Kidney capillary endothelial cell (primary cell): ENCODE data around the gene FCRL6.

Experiments used
- DNase-seq: peaks from one replicate; pipeline ENCODE4 v3.0.0-alpha.2; 2018; ENCODE audit warnings: low spot score

Gene FCRL6, protein sequence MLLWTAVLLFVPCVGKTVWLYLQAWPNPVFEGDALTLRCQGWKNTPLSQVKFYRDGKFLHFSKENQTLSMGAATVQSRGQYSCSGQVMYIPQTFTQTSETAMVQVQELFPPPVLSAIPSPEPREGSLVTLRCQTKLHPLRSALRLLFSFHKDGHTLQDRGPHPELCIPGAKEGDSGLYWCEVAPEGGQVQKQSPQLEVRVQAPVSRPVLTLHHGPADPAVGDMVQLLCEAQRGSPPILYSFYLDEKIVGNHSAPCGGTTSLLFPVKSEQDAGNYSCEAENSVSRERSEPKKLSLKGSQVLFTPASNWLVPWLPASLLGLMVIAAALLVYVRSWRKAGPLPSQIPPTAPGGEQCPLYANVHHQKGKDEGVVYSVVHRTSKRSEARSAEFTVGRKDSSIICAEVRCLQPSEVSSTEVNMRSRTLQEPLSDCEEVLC

GRCh38 chr1:159802111-159802510, at the start of gene FCRL6:
TSS of gene FCRL6 (plus strand) at chr1:159802360. CDS start at chr1:159802425, 65 bp downstream.
- no peak for DNase-seq

DNA sequence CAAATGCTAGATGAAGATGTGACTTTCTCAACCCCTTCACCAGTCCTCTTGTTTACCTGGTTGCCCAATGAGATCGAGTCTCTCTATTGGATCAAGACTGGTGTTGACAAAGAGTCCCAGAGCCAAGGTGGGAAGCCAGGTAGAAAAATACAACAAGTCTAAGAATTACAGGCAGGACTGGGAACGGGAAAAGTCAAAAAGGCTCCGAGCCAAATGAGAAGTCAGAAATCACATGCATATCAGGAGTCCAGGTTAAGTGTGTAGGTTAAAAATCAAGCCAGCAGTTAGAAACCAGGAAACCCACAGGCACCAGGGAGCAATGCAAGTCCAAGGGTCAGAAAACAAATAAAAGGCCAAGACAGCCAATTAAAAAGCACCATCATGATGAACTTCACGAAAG, 48.8 kb upstream of the FCRL6 start:
- no peak for DNase-seq

DNA sequence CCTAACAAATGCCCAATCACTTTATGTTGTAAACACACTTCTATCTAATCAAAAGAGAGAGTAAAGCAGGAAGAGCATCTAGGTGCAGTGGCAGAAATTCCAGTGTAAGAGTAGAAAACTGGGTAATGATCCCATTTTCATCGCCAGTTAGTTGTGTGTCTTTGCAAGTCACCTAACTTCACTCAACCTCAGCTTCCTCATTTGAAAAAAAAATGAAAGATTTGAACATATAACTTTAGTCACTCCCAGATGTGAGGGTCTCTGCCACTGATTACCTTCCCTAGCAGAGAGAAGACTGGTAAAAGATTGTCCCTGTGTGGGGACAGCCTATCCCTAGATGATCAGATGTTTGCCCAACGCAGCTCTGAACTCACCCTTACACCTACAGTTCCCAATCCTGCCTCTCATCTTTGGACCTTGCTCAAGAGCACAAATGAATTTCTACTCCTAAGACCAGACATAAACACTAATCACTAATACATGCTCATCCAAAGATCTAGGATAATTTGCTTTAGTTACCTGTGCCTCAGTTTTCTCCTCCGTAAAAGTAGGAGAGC, 46.6 kb upstream of the FCRL6 start:
- DNase-seq, result no peak

GRCh38 chr1:159756397-159756796, 45.8 kb upstream of the FCRL6 start:
- no peak for DNase-seq

GRCh38 chr1:159763686-159764085, 38.5 kb upstream of the FCRL6 start:
- no peak for DNase-seq

DNA sequence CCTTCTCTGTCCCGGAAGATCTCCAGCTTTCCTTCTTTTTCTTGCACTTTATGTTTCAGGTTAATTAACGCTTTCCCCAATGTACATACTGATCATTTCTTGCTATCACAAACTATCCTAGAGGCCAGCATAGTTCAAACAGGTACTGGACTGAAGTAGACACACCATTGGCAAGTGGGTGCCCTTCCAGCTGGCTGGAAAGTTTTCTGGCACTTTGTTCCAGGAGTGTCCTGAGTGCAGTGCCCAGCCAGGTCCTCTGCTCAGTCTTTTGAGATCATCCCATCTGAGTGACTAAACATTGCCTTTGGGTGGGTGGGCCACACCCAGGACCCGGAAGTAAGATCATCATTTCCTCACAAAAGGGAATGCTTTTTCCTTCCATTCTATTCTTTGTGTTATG, 36.4 kb upstream of the FCRL6 start:
- DNase-seq, result no peak

DNA sequence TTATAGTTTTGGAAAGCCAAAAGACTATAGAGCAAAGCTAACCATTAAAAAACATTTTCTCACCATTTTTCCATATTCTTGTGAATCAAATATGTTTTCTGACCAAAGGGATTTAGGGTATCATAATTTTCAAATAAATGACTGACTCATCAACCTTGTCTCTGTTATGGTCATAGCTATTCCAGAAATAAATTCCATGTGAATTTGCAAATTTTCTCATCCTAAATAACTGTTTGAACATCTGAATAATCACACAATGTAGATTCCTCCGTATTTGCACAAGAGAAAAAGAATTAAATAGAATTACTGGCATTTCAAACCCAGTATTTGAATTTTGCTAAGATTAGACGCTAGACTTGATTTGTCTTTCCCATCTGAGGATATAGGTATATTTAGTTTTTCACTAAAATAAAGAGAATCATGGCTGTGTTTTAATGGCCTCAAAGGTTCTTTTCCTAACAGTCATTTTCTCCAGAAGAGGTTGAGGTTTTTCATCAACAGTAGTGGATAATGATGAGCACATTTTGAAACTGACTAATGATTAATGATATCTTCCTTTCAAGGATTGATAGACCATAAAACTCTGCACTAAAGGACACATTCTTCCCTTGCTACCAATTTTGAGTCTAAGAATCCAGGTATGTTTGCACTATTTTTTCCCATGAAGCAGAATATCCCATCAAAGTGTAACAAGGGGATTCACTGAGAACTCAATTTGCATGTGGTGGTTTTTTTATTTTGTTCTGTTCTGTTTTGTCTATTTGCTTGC, 30.8 kb upstream of the FCRL6 start:
- DNase-seq, result no peak

DNA sequence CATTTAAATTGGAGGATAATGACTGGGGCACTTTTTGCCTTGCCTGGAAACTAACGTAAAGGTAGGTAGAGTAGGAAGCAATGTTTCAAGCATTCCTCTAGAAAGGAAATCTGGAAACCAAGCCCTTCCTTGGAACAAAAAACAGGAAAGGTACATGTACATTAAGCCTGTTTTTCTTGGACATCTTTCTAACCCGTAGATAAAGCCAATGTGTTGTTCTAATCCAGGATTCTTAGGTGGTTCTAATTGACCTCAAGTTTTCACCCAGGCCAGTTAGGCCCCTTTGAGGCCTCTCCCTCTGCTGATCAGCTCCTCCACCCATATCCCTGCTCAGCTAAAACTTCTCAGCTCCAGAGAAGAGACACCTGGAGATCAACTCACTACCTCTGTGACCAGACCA, 27.7 kb upstream of the FCRL6 start:
- DNase-seq, result no peak

DNA sequence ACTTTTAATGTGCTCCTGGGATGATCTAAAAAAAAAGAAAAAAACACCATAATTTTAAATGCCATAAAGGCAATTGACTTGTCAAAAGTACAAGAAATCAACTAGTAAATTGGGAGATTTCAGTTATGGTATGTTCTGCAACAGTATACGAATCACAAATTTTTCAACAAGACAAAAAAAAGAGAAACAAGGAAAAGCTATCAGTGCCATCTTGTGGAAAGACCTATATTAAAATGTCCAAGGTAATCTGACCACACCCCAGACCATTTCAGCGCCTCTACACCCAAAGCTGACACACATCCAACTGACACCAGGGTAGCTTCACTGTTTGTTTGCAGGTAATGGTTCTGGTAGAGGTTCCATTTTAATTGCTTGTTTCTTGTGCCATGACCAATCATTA, 26.4 kb upstream of the FCRL6 start:
- no peak for DNase-seq

DNA sequence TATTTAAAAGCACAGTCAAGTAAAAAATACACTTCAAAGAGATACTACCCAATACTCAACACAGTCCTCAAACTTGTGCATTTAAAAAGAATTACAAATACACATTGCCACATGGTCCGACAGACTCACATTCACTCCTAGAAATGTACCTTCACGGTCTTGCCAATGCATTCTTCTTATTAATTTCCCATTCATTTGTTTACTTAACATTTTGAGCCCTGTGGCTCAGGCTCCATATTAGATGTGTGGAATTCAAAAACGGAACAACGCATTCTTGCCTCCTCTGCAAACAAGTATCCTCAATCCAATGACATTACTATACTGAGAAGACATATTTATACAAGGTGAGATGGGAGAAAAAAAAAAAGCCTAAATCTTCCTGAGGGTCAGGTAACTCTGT, 23.9 kb upstream of the FCRL6 start:
- no peak for DNase-seq

GRCh38 chr1:159779403-159779851, 22.7 kb upstream of the FCRL6 start:
- peak; percentile 36 for DNase-seq

- DNase-seq, result peak; percentile 91
Measured at GRCh38 chr1:159780583-159781582, 21.3 kb upstream of the FCRL6 start, which contains the start of gene DUSP23. TSS of gene DUSP23 (plus strand) at chr1:159780962. CDS start at chr1:159781101, 139 bp downstream.

- DNase-seq, result no peak
Measured at GRCh38 chr1:159781992-159782391, 20.2 kb upstream of the FCRL6 start.

GRCh38 chr1:159783724-159784123, 18.4 kb upstream of the FCRL6 start:
- DNase-seq, result no peak

DNA sequence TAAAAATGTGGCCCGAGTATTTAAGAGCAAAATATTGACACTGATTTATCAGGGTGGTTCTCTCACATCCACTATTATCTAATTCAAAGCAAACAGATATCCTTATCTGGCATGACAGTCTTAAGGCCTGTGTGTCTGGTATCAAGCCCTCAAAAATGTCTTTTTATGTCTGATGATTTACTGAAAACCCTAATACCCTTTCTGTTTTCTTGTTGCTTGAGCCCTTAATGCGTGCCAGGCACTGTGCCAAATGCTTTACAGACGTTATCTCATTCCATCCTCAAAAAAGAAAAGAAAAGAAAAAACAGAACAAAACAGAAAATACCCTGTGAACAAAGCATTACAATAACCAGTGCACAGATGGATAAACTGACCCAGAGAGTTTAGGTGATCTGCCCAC, 15.7 kb upstream of the FCRL6 start:
- no peak for DNase-seq

DNA sequence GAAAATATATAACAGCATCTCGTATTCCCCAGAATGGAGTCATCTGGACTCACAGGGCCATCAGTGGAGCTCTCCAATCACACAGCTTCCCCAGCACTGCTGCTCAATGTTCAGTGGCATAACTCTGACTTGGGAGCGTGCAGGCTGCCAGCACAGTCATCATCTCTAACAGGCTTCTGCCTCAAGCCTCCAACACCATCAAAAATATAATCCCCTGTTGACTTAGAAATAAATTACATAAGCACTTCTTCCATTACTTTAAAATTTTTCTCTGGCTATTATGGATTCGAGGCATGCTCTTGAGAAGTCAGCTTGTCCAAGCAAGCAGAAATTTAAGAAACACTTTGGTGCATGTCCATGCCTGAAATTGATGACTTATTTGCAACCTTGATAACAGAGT, 15.2 kb upstream of the FCRL6 start:
- DNase-seq, result no peak

GRCh38 chr1:159790237-159790917, 11.8 kb upstream of the FCRL6 start:
- DNase-seq, result no peak

DNA sequence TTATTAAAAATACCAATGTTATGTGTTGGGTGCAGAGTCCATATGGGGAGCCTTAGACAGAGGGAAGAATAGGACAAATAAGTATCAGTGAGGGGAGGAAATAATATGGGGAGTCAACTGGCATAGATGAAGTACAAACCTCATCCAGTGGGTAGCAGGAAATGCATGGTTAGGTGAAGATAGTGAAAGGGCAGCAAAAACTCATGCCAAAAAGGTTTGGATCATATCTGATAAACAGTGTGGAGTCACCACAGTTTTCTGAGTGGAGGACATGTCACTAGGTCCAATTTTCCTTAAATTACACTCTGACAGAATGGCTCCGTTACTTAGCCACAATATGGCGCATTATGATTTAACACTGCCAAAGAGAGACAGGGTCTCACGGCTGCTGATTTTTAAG, 11.1 kb upstream of the FCRL6 start:
- no peak for DNase-seq

GRCh38 chr1:159791461-159791860, 10.7 kb upstream of the FCRL6 start:
- DNase-seq, result no peak

GRCh38 chr1:159795534-159795933, 6.6 kb upstream of the FCRL6 start:
- no peak for DNase-seq

DNA sequence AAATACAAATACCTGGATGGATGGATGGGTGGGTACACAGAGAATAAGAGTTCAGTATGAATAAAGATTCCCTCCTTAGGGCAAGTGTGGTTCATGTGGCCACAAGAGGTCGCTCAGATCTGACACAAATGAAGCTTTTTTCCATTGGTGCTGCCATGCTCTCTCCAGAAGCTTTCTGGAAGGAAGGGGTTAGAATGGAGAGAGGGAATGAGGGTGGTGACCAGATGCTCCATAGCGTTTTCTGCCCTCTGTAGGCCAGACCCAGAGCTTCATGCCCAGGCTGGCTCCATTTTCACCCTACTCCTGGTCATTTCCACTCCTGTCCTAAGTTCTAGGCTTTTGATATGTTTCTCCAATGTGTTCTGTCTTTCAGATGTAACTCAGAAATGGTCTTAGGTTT, 3.3 kb upstream of the FCRL6 start:
- DNase-seq, result peak; percentile 68
